Activated CD8-positive, alpha-beta memory T cell treated with anti-CD3 and anti-CD28 coated beads for 4 hours (primary cell): Measurements from ENCODE around the gene MAPRE2.

Source experiments
- DNase-seq, 2 donors: peaks; one replicate each; pipeline ENCODE4 v3.0.0-alpha.2; 2020; ENCODE audit warnings: low read depth in 2 of 2

Gene MAPRE2

GRCh38 chr18:35038029-35038428, 3.2 kb upstream of the MAPRE2 start:
- DNase-seq: no peak

- DNase-seq: no peak
Observed at GRCh38 chr18:35038881-35039491, 2.2 kb upstream of the MAPRE2 start.

- no peak for DNase-seq
Observed at GRCh38 chr18:35040638-35040987, 600 bp upstream of the MAPRE2 start.

- no peak for DNase-seq
Observed at GRCh38 chr18:35041815-35042387, 688 bp downstream of the MAPRE2 start.

GRCh38 chr18:35042389-35043071, 1.3 kb downstream of the MAPRE2 start:
- no peak for DNase-seq

- DNase-seq: no peak
Observed at GRCh38 chr18:35043207-35043606, 2.0 kb downstream of the MAPRE2 start.

GRCh38 chr18:35045121-35045520, 3.9 kb downstream of the MAPRE2 start:
- DNase-seq: no peak

- DNase-seq: no peak
Observed at GRCh38 chr18:35045806-35046205, 4.6 kb downstream of the MAPRE2 start.

GRCh38 chr18:35047697-35048292, 6.6 kb downstream of the MAPRE2 start:
- no peak for DNase-seq

GRCh38 chr18:35049111-35050027, 8.2 kb downstream of the MAPRE2 start:
- DNase-seq: no peak

GRCh38 chr18:35050028-35050546, 8.9 kb downstream of the MAPRE2 start:
- DNase-seq: no peak

- DNase-seq: no peak
Observed at GRCh38 chr18:35050705-35051195, 9.5 kb downstream of the MAPRE2 start.

- DNase-seq: no peak
Observed at GRCh38 chr18:35051641-35052377, 10.6 kb downstream of the MAPRE2 start.

- DNase-seq: no peak
Observed at GRCh38 chr18:35054401-35054800, 13.2 kb downstream of the MAPRE2 start.

- no peak for DNase-seq
Observed at GRCh38 chr18:35055105-35055504, 13.9 kb downstream of the MAPRE2 start.

- DNase-seq: no peak
Observed at GRCh38 chr18:35055726-35056125, 14.5 kb downstream of the MAPRE2 start.

GRCh38 chr18:35059280-35059927, 18.2 kb downstream of the MAPRE2 start:
- no peak for DNase-seq

GRCh38 chr18:35060122-35060815, 19.1 kb downstream of the MAPRE2 start:
- no peak for DNase-seq

- no peak for DNase-seq
Observed at GRCh38 chr18:35061336-35061735, 20.1 kb downstream of the MAPRE2 start.

- no peak for DNase-seq
Observed at GRCh38 chr18:35061804-35062203, 20.6 kb downstream of the MAPRE2 start.
